ENCODE results near the gene RXFP1.

DNA sequence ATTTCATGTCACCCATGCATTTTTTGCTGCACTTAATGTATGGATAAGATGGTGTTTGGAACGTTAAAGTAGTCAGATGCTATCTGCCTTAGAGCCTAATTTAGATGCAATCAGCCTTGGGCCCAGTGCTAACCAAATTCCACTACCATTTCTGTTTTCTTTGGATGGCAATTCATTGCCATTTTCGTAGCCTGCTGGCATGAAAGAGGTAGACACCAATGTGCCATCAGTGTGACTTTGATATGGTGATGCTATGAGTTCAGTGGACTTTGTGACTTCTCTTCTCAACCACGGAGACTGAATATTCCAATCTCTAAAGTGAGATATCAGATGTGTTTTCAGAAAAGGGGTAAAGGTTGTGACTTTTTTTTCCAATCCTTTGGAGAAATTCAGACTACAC, 152.0 kb downstream of the RXFP1 start:
- TF ChIP-seq, protein P1, sequence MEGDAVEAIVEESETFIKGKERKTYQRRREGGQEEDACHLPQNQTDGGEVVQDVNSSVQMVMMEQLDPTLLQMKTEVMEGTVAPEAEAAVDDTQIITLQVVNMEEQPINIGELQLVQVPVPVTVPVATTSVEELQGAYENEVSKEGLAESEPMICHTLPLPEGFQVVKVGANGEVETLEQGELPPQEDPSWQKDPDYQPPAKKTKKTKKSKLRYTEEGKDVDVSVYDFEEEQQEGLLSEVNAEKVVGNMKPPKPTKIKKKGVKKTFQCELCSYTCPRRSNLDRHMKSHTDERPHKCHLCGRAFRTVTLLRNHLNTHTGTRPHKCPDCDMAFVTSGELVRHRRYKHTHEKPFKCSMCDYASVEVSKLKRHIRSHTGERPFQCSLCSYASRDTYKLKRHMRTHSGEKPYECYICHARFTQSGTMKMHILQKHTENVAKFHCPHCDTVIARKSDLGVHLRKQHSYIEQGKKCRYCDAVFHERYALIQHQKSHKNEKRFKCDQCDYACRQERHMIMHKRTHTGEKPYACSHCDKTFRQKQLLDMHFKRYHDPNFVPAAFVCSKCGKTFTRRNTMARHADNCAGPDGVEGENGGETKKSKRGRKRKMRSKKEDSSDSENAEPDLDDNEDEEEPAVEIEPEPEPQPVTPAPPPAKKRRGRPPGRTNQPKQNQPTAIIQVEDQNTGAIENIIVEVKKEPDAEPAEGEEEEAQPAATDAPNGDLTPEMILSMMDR (IDR thresholded peaks at IDR 0.05) = no peak
- no peak for TF ChIP-seq EP300 (IDR thresholded peaks at IDR 0.05)
